GM12872 (cell line): Measurements from ENCODE around the gene COLEC11.

Experiments used
- CTCF ChIP-seq: IDR thresholded peaks from 3 replicates; pipeline ENCODE4 v1.5.1; 2011; ENCODE audit warnings: low read depth, mild to moderate bottlenecking, low read length, moderate library complexity; ENCODE audit not compliant: insufficient read depth

Gene COLEC11

GRCh38 chr2:3620834-3621233, 25.9 kb downstream of the COLEC11 start:
- no peak for TF ChIP-seq CTCF

- no peak for TF ChIP-seq CTCF
Observed at GRCh38 chr2:3622967-3623366, 28.1 kb downstream of the COLEC11 start.

GRCh38 chr2:3624059-3624794, 29.3 kb downstream of the COLEC11 start:
- no peak for TF ChIP-seq CTCF

- TF ChIP-seq CTCF: no peak
Observed at GRCh38 chr2:3625186-3625585, 30.3 kb downstream of the COLEC11 start.

- no peak for TF ChIP-seq CTCF
Observed at GRCh38 chr2:3626118-3626811, 31.4 kb downstream of the COLEC11 start.

GRCh38 chr2:3626812-3627499, 32.0 kb downstream of the COLEC11 start:
- TF ChIP-seq CTCF: no peak

GRCh38 chr2:3627500-3628100, 32.7 kb downstream of the COLEC11 start:
- TF ChIP-seq CTCF: no peak
